PFSK-1 (cell line): ENCODE results near the gene UBE2D3.

ENCODE experiments used
- FOXP2 ChIP-seq: optimal IDR thresholded peaks from 2 replicates; pipeline ENCODE3; 2011; ENCODE audit warnings: borderline replicate concordance, control low read depth, inconsistent platforms; ENCODE audit not compliant: insufficient read depth; ENCODE audit errors: extremely low read length, extremely low read depth
- POLR2AphosphoS5 ChIP-seq: IDR thresholded peaks from 2 replicates; pipeline ENCODE4 v1.6.1; 2012; ENCODE audit warnings: low read depth, mild to moderate bottlenecking, control low read depth, low read length, moderate library complexity
- SIN3A ChIP-seq: IDR thresholded peaks from 2 replicates; pipeline ENCODE4 v1.6.1; 2012; ENCODE audit warnings: mild to moderate bottlenecking, low read length, moderate library complexity, borderline replicate concordance; ENCODE audit not compliant: insufficient read depth
- TAF1 ChIP-seq: IDR thresholded peaks from 2 replicates; pipeline ENCODE4 v1.6.1; 2012; ENCODE audit warnings: low read length, control low read depth, borderline replicate concordance; ENCODE audit not compliant: insufficient read depth
- TF ChIP-seq, protein P1 (sequence below), 2 experiments: IDR thresholded peaks; 2 replicates each; pipeline versions ENCODE4 v1.6.1 to v1.8.0; 2011 to 2012; ENCODE audit warnings: low read depth in 2 of 2, low read length in 2 of 2, control low read depth in 1 of 2, inconsistent platforms in 1 of 2, mild to moderate bottlenecking in 1 of 2, moderate library complexity in 1 of 2; ENCODE audit not compliant: insufficient read depth in 1 of 2

DNA sequence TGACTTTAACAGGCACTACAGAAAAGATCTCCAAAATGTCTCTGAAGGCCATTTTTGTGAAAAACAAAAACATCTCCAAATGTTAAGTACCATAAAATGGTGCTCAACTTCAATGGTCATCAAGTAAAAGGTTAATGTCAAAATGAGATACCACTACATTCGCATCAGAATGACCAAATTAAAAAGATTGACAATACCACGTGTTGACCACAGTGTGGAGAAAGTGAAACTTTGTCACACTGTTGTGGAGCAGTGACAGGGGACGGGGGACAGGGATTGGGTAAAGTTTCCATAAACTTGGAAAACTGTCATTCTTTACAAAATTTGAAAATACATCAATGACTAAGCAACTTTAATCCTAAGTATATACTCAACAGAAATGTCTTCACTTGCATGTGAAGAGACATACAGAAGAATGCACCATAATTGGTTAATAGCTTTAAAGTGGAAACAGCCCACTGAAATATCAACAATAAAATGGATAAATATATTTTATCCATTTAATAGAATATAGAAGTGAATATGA lies 22.3 kb upstream of the UBE2D3 start:
- no peak for TF ChIP-seq POLR2AphosphoS5
- TF ChIP-seq TAF1: no peak
- TF ChIP-seq, protein P1, sequence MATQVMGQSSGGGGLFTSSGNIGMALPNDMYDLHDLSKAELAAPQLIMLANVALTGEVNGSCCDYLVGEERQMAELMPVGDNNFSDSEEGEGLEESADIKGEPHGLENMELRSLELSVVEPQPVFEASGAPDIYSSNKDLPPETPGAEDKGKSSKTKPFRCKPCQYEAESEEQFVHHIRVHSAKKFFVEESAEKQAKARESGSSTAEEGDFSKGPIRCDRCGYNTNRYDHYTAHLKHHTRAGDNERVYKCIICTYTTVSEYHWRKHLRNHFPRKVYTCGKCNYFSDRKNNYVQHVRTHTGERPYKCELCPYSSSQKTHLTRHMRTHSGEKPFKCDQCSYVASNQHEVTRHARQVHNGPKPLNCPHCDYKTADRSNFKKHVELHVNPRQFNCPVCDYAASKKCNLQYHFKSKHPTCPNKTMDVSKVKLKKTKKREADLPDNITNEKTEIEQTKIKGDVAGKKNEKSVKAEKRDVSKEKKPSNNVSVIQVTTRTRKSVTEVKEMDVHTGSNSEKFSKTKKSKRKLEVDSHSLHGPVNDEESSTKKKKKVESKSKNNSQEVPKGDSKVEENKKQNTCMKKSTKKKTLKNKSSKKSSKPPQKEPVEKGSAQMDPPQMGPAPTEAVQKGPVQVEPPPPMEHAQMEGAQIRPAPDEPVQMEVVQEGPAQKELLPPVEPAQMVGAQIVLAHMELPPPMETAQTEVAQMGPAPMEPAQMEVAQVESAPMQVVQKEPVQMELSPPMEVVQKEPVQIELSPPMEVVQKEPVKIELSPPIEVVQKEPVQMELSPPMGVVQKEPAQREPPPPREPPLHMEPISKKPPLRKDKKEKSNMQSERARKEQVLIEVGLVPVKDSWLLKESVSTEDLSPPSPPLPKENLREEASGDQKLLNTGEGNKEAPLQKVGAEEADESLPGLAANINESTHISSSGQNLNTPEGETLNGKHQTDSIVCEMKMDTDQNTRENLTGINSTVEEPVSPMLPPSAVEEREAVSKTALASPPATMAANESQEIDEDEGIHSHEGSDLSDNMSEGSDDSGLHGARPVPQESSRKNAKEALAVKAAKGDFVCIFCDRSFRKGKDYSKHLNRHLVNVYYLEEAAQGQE (IDR thresholded peaks at IDR 0.05; ENCODE audit: insufficient read depth in 1 of 2, low read depth in 2 of 2, low read length in 2 of 2): no peak
- TF ChIP-seq FOXP2: no peak
- TF ChIP-seq SIN3A: no peak
